Activated T-cell treated with anti-CD3 and anti-CD28 coated beads for 4 hours (primary cell): ENCODE data around the gene CDC20.

Experiments used
- DNase-seq: peaks from one replicate; pipeline ENCODE4 v3.0.0-alpha.2; 2020

Gene CDC20

DNA sequence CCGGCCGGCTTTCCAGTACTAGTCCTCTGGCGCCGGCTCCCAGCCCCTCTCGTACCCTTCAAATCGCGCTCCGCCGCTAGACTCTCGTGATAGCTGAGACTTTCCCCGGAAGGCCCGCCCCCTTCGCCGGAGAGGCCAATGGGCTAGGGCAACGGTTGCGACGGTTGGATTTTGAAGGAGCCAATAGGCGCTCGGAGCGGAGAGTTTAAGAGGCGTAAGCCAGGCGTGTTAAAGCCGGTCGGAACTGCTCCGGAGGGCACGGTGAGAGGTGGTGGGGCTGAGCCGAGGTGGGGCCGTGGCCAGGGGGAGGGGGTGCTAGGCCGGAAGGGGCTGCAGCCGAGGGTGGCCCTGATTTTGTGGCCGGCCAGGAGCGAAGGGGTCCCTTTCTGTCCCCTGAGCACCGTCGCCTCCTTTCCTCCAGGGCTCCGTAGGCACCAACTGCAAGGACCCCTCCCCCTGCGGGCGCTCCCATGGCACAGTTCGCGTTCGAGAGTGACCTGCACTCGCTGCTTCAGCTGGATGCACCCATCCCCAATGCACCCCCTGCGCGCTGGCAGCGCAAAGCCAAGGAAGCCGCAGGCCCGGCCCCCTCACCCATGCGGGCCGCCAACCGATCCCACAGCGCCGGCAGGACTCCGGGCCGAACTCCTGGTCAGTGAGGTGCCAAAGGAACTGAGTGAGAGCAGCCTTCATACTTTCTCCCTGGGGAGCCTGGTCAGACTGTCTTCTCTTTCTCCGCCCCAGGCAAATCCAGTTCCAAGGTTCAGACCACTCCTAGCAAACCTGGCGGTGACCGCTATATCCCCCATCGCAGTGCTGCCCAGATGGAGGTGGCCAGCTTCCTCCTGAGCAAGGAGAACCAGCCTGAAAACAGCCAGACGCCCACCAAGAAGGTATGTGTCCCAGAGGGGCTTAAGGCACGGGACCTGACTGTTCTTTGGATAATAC is at the start of gene CDC20:
Gene CDC20, plus strand, starts transcription at position 236 of the 948 bp plus-strand sequence. Its CDS starts 235 bp downstream, at position 471.
- peak; percentile 98 for DNase-seq

DNA sequence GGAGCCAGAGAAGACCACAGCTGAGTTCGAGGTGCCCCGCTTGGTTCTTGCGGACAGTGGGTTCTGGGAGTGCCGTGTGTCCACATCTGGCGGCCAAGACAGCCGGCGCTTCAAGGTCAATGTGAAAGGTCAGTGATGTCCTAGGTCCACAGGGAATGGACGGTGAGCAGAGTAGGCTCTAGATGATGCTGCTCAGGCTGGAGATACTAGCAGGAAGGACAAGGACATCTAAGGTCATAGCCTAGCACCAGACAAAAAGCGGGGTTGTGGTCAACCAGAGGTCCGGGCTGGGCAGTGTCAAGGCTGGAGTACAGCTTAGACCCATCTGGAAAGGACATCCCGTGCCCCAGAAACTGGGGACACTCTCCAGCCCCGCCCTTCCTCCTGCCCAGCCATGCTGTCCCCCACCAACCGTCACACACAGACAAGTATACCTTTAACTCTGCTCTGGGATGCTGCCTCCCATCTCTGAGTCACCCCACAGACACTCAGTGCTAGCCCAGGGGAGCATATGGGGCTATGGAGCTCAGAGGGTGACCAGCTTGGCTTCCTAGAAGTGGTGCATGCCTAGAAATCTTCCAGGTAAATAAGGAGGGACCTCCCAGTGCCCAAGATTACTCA is 49.3 kb upstream of the CDC20 start:
- no peak for DNase-seq

DNA sequence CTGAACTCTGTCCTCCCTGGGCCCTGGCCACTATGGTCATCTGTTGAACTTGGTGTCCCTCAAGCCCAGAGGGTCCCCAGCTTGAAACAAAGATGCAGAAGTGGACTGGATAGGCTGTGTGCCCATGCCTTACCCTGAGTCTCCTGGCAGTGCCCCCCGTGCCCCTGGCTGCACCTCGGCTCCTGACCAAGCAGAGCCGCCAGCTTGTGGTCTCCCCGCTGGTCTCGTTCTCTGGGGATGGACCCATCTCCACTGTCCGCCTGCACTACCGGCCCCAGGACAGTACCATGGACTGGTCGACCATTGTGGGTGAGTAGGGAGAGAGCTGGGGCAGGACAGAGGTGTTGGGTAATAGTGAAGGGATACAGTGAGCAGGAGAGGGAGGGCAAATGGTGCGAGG is 47.3 kb upstream of the CDC20 start:
- DNase-seq: no peak

DNA sequence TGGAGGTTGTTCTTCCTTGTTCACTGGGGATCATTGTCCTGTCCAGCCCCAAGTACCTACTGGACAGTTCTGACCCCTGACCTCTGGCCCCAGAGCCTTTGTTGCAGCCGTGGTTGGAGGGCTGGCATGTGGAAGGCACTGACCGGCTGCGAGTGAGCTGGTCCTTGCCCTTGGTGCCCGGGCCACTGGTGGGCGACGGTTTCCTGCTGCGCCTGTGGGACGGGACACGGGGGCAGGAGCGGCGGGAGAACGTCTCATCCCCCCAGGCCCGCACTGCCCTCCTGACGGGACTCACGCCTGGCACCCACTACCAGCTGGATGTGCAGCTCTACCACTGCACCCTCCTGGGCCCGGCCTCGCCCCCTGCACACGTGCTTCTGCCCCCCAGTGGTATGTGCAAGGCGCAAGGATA is 46.6 kb upstream of the CDC20 start:
- no peak for DNase-seq

DNA sequence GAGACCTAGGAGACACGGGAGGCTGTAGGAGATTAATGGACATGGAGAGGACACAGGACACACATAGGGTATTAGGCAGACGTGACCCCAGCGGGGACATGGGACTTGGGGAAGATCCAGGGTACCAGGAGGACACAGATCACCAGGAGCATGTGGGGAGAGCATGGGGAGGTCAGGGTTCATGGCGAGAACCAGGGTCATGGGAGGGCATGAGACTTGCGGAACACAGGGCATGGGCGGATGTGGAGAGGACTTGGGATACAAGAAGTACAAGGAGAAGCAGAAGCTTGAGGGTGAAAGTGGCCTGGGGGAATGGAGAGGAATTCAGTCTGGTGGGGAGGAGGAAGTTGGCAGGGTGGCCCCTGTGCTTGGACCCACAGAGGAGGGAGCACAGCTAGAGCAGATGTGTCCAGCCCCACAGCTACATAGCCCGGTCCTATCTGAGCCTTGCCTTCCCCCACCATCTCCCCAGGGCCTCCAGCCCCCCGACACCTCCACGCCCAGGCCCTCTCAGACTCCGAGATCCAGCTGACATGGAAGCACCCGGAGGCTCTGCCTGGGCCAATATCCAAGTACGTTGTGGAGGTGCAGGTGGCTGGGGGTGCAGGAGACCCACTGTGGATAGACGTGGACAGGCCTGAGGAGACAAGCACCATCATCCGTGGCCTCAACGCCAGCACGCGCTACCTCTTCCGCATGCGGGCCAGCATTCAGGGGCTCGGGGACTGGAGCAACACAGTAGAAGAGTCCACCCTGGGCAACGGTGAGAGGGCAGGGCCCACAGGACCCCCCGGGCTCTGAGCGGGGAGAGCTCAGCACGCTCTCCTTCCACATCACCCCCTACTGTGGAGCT is 45.9 kb upstream of the CDC20 start:
- no peak for DNase-seq

DNA sequence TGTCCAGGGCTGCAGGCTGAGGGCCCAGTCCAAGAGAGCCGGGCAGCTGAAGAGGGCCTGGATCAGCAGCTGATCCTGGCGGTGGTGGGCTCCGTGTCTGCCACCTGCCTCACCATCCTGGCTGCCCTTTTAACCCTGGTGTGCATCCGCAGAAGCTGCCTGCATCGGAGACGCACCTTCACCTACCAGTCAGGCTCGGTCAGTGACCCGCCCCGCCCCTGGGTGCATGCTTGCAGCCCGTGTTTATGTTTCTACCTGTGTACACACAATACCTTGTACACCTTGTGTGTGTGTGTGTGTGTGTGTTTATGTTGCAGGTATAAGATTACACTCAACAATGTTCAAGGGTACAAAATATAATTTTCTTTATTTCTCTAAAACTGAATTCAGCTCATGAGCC is 45.0 kb upstream of the CDC20 start:
- DNase-seq: no peak

DNA sequence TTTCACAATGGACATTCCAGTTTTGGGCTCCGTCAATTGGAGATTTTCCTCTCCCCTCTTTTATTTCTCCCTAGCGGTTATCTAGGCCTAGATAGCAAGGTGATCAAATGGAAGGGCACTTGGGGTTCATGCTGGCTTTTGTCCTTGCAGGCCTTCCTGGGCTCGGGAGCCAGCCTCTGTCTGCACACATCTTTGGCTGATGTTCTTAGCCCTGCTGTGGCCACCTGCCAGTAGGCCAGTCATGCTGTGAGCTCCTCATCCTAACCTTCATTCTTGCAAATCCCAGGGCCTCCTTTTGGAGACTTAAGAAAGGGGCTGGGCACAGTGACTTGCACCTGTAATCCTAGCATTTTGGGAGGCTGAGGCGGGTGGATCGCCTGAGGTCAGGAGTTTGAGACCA is 44.5 kb upstream of the CDC20 start:
- DNase-seq: no peak

DNA sequence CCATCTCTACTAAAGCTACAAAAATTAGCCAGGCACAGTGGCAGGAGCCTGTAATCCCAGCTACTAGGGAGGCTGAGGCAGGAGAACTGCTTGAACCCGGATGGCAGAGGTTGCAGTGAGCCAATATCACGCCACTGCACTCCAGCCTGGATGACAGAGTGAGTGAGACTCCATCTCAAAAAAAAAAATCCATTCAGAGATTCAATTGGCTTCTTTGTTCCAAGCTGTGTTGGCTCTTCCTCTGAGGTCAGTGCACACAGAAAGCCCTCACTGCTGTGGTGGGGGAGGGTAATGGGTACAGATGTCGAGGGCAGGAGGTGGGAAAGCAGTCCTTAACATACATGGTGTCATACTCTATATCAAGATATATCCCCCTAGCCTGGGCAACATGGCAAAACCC is 43.3 kb upstream of the CDC20 start:
- no peak for DNase-seq

DNA sequence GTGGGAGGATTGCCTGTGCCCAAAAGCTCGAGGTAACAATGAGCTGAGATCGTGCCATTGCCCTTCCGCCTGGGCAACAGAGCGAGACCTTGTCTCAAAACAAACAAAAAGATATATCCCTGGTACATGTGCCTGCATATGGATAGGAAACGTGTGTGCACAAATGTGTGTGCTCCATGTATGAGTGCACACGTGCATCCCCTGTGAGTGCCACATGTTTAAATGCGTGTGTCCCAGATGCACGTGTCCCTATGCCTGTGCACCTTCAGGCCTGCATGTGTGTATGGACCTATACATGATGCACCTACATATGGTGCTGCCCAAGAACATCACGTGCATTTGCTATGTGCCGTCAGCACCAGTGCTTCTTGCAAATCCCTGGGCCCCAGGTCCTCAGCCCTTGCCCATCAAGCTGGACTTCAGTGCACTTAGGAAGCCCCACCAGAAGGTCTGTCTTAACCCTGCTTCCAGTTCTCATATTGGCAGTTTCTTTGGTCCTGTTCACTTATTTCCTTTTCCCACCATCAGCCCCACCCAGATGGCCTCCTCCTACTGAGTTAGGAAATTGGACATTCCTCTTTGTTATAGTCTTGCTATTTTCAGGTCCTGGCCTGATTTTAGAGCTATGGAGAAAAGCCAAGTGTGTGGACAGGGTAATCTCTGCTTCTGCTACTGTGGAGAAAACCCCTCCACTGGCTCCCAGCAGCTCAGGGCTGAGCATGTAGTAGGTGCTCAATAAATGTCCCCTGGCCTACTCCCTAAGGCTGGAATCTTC is 42.6 kb upstream of the CDC20 start:
- DNase-seq: no peak

DNA sequence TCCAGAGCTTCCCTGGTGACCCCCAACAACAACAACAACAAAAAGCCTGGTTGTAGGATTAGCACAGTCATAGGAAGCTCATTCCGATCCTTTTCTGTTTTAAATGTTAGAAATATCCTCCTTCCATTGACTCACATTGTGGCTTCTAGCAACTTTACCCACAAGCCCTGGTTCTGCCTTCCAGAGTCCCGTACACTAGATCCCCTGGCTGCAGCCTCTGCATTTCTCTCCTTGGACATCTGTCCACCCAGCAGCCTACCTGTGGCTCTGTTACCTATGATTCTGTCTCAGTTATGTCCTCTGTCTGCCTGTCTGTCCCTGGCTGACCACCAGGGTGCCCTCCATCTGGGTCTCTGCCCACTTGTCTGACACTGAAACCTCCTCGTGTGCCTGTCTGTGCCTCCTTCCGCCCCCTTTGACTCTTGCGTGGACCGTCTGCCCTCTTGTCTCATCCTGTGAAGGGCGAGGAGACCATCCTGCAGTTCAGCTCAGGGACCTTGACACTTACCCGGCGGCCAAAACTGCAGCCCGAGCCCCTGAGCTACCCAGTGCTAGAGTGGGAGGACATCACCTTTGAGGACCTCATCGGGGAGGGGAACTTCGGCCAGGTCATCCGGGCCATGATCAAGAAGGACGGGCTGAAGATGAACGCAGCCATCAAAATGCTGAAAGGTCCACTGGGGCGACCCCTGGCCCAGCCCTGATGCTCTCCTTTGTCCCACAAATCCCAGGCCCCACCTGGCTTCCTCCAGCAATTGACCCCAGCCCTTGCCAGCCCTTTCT is 41.9 kb upstream of the CDC20 start:
- no peak for DNase-seq

DNA sequence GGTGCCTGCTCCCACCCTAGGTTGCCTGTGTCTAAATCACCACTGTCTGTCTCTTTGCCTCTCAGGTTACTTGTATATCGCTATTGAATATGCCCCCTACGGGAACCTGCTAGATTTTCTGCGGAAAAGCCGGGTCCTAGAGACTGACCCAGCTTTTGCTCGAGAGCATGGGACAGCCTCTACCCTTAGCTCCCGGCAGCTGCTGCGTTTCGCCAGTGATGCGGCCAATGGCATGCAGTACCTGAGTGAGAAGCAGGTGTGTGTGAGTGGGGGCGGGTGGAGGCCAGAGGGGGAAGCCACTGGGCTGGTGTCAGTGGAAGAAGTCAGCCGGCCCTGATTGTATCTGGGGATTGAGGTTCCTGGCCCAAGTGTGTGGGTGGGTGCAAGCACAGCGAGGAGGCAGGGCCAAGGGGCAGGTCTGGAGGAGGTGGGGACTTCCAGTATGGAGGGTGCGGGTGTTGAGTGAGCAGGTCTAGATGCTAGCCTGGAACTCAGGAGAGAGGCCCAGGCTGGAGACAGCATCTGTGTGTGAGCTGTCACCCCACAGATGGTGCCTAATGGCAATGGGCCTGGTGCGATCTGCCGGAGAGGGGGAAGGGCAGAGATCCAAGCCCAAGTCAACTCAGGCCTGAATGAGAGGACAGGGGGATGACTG is 40.8 kb upstream of the CDC20 start:
- no peak for DNase-seq

DNA sequence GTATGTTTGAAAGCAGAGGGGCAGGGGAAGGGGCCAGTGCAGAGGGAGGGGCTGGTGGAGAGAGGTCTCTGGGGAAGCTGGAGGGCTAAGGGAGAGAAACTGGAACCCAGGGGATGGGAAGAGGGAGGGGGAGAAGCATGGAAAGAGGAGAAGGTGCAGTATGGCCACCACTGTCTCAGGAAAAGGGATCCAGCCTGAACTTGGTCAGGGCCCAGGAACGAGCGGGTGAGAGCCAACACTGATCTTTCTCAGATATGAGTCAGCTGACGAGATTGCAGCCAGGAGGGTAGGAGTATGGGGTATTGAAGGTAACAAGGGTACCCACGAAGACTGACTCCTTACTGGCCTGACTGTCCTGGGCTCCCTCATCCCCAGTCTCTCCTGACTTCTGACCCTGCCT is 40.0 kb upstream of the CDC20 start:
- no peak for DNase-seq

DNA sequence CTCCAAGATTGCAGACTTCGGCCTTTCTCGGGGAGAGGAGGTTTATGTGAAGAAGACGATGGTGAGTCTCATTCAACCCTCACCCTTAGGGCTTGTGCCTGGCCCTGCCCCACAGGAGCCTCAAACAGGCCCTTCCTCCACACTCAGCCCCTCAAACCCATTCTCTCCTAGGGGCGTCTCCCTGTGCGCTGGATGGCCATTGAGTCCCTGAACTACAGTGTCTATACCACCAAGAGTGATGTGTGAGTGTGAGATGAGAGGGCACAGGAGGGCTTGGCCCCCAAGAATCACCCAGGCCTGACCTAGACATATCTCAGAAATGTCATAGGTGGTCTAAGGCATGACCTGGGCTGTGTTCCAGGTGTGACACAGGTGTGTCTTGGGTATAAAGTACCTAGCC is 39.5 kb upstream of the CDC20 start:
- DNase-seq: no peak

DNA sequence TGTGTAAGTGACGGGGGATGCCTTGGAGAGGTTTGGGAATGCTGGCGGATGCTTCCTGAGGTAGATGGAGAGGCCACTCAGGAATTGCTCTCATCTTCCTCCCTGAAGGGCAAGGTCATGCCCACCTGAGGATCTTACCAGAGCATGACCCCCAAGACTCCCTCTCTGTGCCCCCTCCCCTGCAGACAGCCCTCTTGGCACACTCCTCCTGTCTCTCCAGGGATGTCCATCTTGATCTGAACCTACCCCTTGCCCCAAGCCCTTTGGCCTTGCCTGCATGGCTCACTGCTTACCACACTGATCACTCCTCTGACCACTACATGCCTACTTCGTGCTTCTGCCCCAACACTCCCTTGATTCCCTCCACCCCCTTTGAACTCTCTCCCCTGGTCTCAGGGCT is 39.0 kb upstream of the CDC20 start:
- no peak for DNase-seq

DNA sequence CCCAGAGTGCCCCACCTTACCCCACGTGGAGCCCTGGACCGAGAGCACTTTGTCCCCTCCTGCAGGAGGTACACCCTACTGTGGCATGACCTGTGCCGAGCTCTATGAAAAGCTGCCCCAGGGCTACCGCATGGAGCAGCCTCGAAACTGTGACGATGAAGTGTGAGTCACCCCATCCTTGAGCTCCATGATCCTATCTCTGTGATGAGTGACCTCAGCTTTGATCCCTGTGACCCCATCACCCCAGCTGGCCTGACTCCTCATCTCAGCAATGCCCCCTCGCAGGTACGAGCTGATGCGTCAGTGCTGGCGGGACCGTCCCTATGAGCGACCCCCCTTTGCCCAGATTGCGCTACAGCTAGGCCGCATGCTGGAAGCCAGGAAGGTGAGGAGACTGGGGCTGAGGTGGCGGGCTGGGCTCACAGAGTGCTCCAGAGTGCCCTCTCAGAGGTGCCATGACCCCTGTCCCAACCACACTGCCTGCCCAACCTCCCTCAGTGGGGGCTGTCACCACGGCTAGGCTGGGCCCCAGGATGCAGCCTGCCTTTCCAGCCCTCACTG is 37.4 kb upstream of the CDC20 start:
- no peak for DNase-seq

DNA sequence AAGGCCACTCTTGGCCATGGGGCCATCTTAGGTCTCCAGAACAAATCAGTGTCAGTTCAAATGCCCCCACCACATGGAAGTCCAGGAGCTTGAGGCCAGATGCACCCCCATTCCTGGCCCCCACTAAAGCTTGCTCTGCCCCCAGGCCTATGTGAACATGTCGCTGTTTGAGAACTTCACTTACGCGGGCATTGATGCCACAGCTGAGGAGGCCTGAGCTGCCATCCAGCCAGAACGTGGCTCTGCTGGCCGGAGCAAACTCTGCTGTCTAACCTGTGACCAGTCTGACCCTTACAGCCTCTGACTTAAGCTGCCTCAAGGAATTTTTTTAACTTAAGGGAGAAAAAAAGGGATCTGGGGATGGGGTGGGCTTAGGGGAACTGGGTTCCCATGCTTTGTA is 36.3 kb upstream of the CDC20 start:
- no peak for DNase-seq

DNA sequence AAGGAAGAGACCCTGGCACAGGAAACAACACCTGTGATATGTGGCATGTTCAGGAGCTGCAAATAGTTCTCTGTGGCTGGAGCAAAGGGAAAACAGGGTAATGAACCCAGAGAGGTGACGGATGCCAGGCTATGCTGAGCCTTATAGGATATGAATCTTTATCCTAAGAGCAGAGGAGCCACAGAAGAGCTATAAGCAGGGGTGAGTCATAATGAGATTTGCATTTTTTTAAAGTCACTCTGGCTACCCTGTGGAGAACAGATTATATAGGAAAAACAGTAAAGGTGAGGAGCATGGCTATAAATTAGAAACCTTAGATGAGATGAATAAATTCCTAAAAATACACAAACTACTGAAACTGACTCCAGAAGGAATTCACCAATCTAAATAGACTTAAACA is 34.0 kb upstream of the CDC20 start:
- DNase-seq: no peak

DNA sequence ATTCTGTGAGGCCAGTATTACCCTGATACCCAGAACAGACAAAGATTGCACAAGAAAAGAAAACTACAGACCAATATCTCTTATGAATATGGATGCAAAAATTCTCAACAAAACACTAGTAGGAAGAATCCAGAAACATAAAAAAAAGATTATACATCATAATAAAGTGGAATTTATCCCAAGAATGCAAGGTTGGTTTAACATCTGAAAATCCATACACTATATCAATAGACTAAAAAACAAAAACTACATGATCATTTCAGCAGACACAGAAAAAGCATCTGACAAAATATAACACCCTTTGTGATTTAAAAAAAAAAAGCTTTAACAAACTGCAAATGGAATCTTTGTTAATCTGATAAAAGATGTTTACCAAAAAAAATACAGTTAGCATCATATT is 33.4 kb upstream of the CDC20 start:
- no peak for DNase-seq

DNA sequence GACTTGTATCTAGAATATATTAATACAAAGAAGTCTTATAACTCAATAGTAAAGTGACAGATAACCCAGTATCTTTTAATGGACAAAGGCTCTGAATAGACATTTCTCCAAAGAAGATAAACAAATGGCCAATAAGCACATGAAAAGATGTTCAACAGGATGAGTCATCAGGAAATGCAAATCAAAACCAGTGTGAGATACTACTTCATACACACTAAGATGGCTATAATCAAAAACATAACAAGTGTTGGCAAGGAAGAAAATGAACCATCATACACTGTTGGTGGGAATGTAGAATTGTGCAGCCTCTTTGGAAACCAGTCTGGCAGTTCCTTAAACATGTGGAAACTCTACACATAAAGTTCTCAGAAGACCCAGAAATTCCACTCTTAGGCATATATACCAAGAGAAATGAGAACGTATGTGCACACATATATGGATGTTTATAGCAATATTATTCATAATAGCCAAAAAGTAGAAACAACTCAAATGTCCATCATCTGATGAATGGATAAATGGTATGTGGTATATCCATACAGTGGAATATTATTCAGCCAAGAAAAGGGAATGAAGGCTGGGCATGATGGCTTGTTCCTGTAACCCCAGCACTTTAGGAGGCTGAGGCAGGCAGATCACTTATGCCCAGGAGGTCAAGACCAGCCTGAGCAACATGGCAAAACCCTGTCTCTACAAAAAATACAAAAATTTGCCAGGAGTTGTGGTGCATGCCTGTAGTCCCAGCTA is 31.1 kb upstream of the CDC20 start:
- DNase-seq: no peak
